ENCODE measurements around the gene ARMCX4.
"Not testable (repeated sequence)": the region's sequence is repeated elsewhere in the genome, so short reads cannot be mapped to it uniquely, and the experiment has no call there.

The ARMCX4 gene

GRCh38 chrX:101485212-101485949 is at the start of gene ARMCX4:
ARMCX4 (plus strand) TSS chrX:101485456; CDS start chrX:101488590, 3,134 bp downstream.
- DNase-seq (ENCODE audit: low spot score) (no peak), FAIRE-seq (no peak)

- DNase-seq (ENCODE audit: low spot score) (no peak), FAIRE-seq (no peak)
Measured at GRCh38 chrX:101442085-101442484, 43.2 kb upstream of the ARMCX4 start.

- DNase-seq (ENCODE audit: low spot score) = no peak
- no peak for FAIRE-seq
Measured at GRCh38 chrX:101449279-101449678, 36.0 kb upstream of the ARMCX4 start.

GRCh38 chrX:101450085-101450484 is 35.2 kb upstream of the ARMCX4 start:
- DNase-seq (ENCODE audit: low spot score) = no peak
- FAIRE-seq = no peak

- DNase-seq (ENCODE audit: low spot score) (no peak), FAIRE-seq (no peak)
Measured at GRCh38 chrX:101450961-101451360, 34.3 kb upstream of the ARMCX4 start.

GRCh38 chrX:101452056-101452455 is 33.2 kb upstream of the ARMCX4 start:
- no peak for DNase-seq (ENCODE audit: low spot score)

GRCh38 chrX:101460669-101461068 is 24.6 kb upstream of the ARMCX4 start:
- DNase-seq (ENCODE audit: low spot score) (no peak), FAIRE-seq (no peak)

More at GRCh38 chrX:101452056-101452455, 33.2 kb upstream of the ARMCX4 start:
- FAIRE-seq = no peak

- FAIRE-seq (no peak), DNase-seq (ENCODE audit: low spot score) (peak; percentile 27)
Measured at GRCh38 chrX:101462892-101463291, 22.4 kb upstream of the ARMCX4 start.

GRCh38 chrX:101478366-101478765 is 6.9 kb upstream of the ARMCX4 start:
- FAIRE-seq = no peak
- DNase-seq (ENCODE audit: low spot score) = peak; percentile 20

- FAIRE-seq = no peak
- no peak for DNase-seq (ENCODE audit: low spot score)
Measured at GRCh38 chrX:101482296-101482695, 3.0 kb upstream of the ARMCX4 start.

GRCh38 chrX:101483705-101484104 is 1.6 kb upstream of the ARMCX4 start:
- no peak for FAIRE-seq
- no peak for DNase-seq (ENCODE audit: low spot score)

GRCh38 chrX:101484135-101484534 is 1.1 kb upstream of the ARMCX4 start:
- DNase-seq (ENCODE audit: low spot score) (no peak), FAIRE-seq (no peak)

GRCh38 chrX:101488796-101489195 is 3.5 kb downstream of the ARMCX4 start:
- FAIRE-seq (no peak), DNase-seq (ENCODE audit: low spot score) (no peak)

- FAIRE-seq (no peak), DNase-seq (ENCODE audit: low spot score) (no peak)
Measured at GRCh38 chrX:101491943-101492342, 6.7 kb downstream of the ARMCX4 start.

- no peak for DNase-seq (ENCODE audit: low spot score)
- no peak for FAIRE-seq
Measured at GRCh38 chrX:101493225-101493624, 8.0 kb downstream of the ARMCX4 start.

GRCh38 chrX:101502929-101503328 is 17.7 kb downstream of the ARMCX4 start:
- not testable (repeated sequence) for DNase-seq (ENCODE audit: low spot score); FAIRE-seq

- FAIRE-seq (no peak), DNase-seq (ENCODE audit: low spot score) (no peak)
Measured at GRCh38 chrX:101507372-101507771, 22.1 kb downstream of the ARMCX4 start.

GRCh38 chrX:101507986-101508385 is 22.7 kb downstream of the ARMCX4 start:
- FAIRE-seq (no peak), DNase-seq (ENCODE audit: low spot score) (no peak)

- no peak for DNase-seq (ENCODE audit: low spot score)
- FAIRE-seq = no peak
Measured at GRCh38 chrX:101530944-101531343, 45.7 kb downstream of the ARMCX4 start.
